ENCODE data around the gene PRKN.

The PRKN gene

GRCh38 chr6:162702446-162702845, 25.1 kb downstream of the PRKN start:
- no peaks in the 10 kb centered on the region for H3K36me3 ChIP-seq (ENCODE audit: control insufficient read depth, insufficient read depth, low read length)
- no peaks in the 10 kb centered on the region for H3K27me3 ChIP-seq (replicated peaks; ENCODE audit: control insufficient read depth, insufficient read depth, low read length, poor library complexity, severe bottlenecking)
- H3K4me1 ChIP-seq (ENCODE audit: control insufficient read depth, insufficient read depth, low read length, poor library complexity, severe bottlenecking): no peaks in the 10 kb centered on the region
- no peak for DNase-seq
- H3K9me3 ChIP-seq (ENCODE audit: control insufficient read depth, low read length): no peaks in the 10 kb centered on the region
- H3K4me3 ChIP-seq (ENCODE audit: insufficient read depth, low read depth, low read length, poor library complexity, severe bottlenecking): no peak overlapping the region
- no peak overlapping the region for H3K27ac ChIP-seq (ENCODE audit: insufficient read depth, low read length, poor library complexity, severe bottlenecking)

- Histone ChIP-seq H3K27me3 (replicated peaks; ENCODE audit: control insufficient read depth, insufficient read depth, low read length, poor library complexity, severe bottlenecking) (no peaks in the 10 kb centered on the region), H3K36me3 (ENCODE audit: control insufficient read depth, insufficient read depth, low read length) (no peaks in the 10 kb centered on the region), H3K9me3 (ENCODE audit: control insufficient read depth, low read length) (no peaks in the 10 kb centered on the region), H3K4me3 (ENCODE audit: insufficient read depth, low read depth, low read length, poor library complexity, severe bottlenecking) (no peak overlapping the region), H3K4me1 (ENCODE audit: control insufficient read depth, insufficient read depth, low read length, poor library complexity, severe bottlenecking) (no peaks in the 10 kb centered on the region), H3K27ac (ENCODE audit: insufficient read depth, low read length, poor library complexity, severe bottlenecking) (no peak overlapping the region)
- DNase-seq: no peak
Observed at GRCh38 chr6:162701551-162701950, 26.0 kb downstream of the PRKN start.

- H3K27me3 ChIP-seq (replicated peaks; ENCODE audit: control insufficient read depth, insufficient read depth, low read length, poor library complexity, severe bottlenecking): no peaks in the 10 kb centered on the region
- H3K4me1 ChIP-seq (ENCODE audit: control insufficient read depth, insufficient read depth, low read length, poor library complexity, severe bottlenecking): no peaks in the 10 kb centered on the region
- no peaks in the 10 kb centered on the region for H3K36me3 ChIP-seq (ENCODE audit: control insufficient read depth, insufficient read depth, low read length)
- no peak overlapping the region for H3K27ac ChIP-seq (ENCODE audit: insufficient read depth, low read length, poor library complexity, severe bottlenecking)
- no peak overlapping the region for H3K4me3 ChIP-seq (ENCODE audit: insufficient read depth, low read depth, low read length, poor library complexity, severe bottlenecking)
- no peak for DNase-seq
- no peaks in the 10 kb centered on the region for H3K9me3 ChIP-seq (ENCODE audit: control insufficient read depth, low read length)
Observed at GRCh38 chr6:162700966-162701365, 26.6 kb downstream of the PRKN start.

- DNase-seq: no peak
- no peaks in the 10 kb centered on the region for H3K27me3 ChIP-seq (replicated peaks; ENCODE audit: control insufficient read depth, insufficient read depth, low read length, poor library complexity, severe bottlenecking)
- H3K4me1 ChIP-seq (ENCODE audit: control insufficient read depth, insufficient read depth, low read length, poor library complexity, severe bottlenecking): no peaks in the 10 kb centered on the region
- H3K36me3 ChIP-seq (ENCODE audit: control insufficient read depth, insufficient read depth, low read length): no peaks in the 10 kb centered on the region
- H3K4me3 ChIP-seq (ENCODE audit: insufficient read depth, low read depth, low read length, poor library complexity, severe bottlenecking): no peak overlapping the region
- no peak overlapping the region for H3K27ac ChIP-seq (ENCODE audit: insufficient read depth, low read length, poor library complexity, severe bottlenecking)
- H3K9me3 ChIP-seq (ENCODE audit: control insufficient read depth, low read length): no peaks in the 10 kb centered on the region
Observed at GRCh38 chr6:162699961-162700360, 27.6 kb downstream of the PRKN start.

- H3K27ac ChIP-seq (ENCODE audit: insufficient read depth, low read length, poor library complexity, severe bottlenecking): no peak overlapping the region
- no peak for DNase-seq
- no peaks in the 10 kb centered on the region for H3K4me1 ChIP-seq (ENCODE audit: control insufficient read depth, insufficient read depth, low read length, poor library complexity, severe bottlenecking)
- no peaks in the 10 kb centered on the region for H3K27me3 ChIP-seq (replicated peaks; ENCODE audit: control insufficient read depth, insufficient read depth, low read length, poor library complexity, severe bottlenecking)
- no peaks in the 10 kb centered on the region for H3K9me3 ChIP-seq (ENCODE audit: control insufficient read depth, low read length)
- no peak overlapping the region for H3K4me3 ChIP-seq (ENCODE audit: insufficient read depth, low read depth, low read length, poor library complexity, severe bottlenecking)
- no peaks in the 10 kb centered on the region for H3K36me3 ChIP-seq (ENCODE audit: control insufficient read depth, insufficient read depth, low read length)
Observed at GRCh38 chr6:162698440-162698839, 29.1 kb downstream of the PRKN start.

- H3K27ac ChIP-seq (ENCODE audit: insufficient read depth, low read length, poor library complexity, severe bottlenecking): no peak overlapping the region
- H3K4me1 ChIP-seq (ENCODE audit: control insufficient read depth, insufficient read depth, low read length, poor library complexity, severe bottlenecking): no peaks in the 10 kb centered on the region
- DNase-seq: no peak
- no peaks in the 10 kb centered on the region for H3K27me3 ChIP-seq (replicated peaks; ENCODE audit: control insufficient read depth, insufficient read depth, low read length, poor library complexity, severe bottlenecking)
- H3K36me3 ChIP-seq (ENCODE audit: control insufficient read depth, insufficient read depth, low read length): no peaks in the 10 kb centered on the region
- no peak overlapping the region for H3K4me3 ChIP-seq (ENCODE audit: insufficient read depth, low read depth, low read length, poor library complexity, severe bottlenecking)
- no peaks in the 10 kb centered on the region for H3K9me3 ChIP-seq (ENCODE audit: control insufficient read depth, low read length)
Observed at GRCh38 chr6:162697872-162698403, 29.6 kb downstream of the PRKN start.

- no peak for DNase-seq
- Histone ChIP-seq H3K27me3 (replicated peaks; ENCODE audit: control insufficient read depth, insufficient read depth, low read length, poor library complexity, severe bottlenecking) (no peaks in the 10 kb centered on the region), H3K9me3 (ENCODE audit: control insufficient read depth, low read length) (no peaks in the 10 kb centered on the region), H3K36me3 (ENCODE audit: control insufficient read depth, insufficient read depth, low read length) (no peaks in the 10 kb centered on the region), H3K4me1 (ENCODE audit: control insufficient read depth, insufficient read depth, low read length, poor library complexity, severe bottlenecking) (no peaks in the 10 kb centered on the region), H3K27ac (ENCODE audit: insufficient read depth, low read length, poor library complexity, severe bottlenecking) (no peak overlapping the region), H3K4me3 (ENCODE audit: insufficient read depth, low read depth, low read length, poor library complexity, severe bottlenecking) (no peak overlapping the region)
Observed at GRCh38 chr6:162690158-162690557, 37.4 kb downstream of the PRKN start.

- no peak for DNase-seq
- Histone ChIP-seq H3K4me1 (ENCODE audit: control insufficient read depth, insufficient read depth, low read length, poor library complexity, severe bottlenecking) (no peaks in the 10 kb centered on the region), H3K4me3 (ENCODE audit: insufficient read depth, low read depth, low read length, poor library complexity, severe bottlenecking) (no peak overlapping the region), H3K36me3 (ENCODE audit: control insufficient read depth, insufficient read depth, low read length) (no peaks in the 10 kb centered on the region), H3K27me3 (replicated peaks; ENCODE audit: control insufficient read depth, insufficient read depth, low read length, poor library complexity, severe bottlenecking) (no peaks in the 10 kb centered on the region), H3K9me3 (ENCODE audit: control insufficient read depth, low read length) (no peaks in the 10 kb centered on the region), H3K27ac (ENCODE audit: insufficient read depth, low read length, poor library complexity, severe bottlenecking) (no peak overlapping the region)
Observed at GRCh38 chr6:162688751-162689345, 38.7 kb downstream of the PRKN start.

- H3K4me1 ChIP-seq (ENCODE audit: control insufficient read depth, insufficient read depth, low read length, poor library complexity, severe bottlenecking): no peaks in the 10 kb centered on the region
- no peaks in the 10 kb centered on the region for H3K9me3 ChIP-seq (ENCODE audit: control insufficient read depth, low read length)
- no peak overlapping the region for H3K27ac ChIP-seq (ENCODE audit: insufficient read depth, low read length, poor library complexity, severe bottlenecking)
- no peaks in the 10 kb centered on the region for H3K27me3 ChIP-seq (replicated peaks; ENCODE audit: control insufficient read depth, insufficient read depth, low read length, poor library complexity, severe bottlenecking)
- DNase-seq: no peak
- no peak overlapping the region for H3K4me3 ChIP-seq (ENCODE audit: insufficient read depth, low read depth, low read length, poor library complexity, severe bottlenecking)
- no peaks in the 10 kb centered on the region for H3K36me3 ChIP-seq (ENCODE audit: control insufficient read depth, insufficient read depth, low read length)
Observed at GRCh38 chr6:162685586-162685985, 42.0 kb downstream of the PRKN start.

GRCh38 chr6:162684961-162685360, 42.6 kb downstream of the PRKN start:
- no peaks in the 10 kb centered on the region for H3K9me3 ChIP-seq (ENCODE audit: control insufficient read depth, low read length)
- no peak for DNase-seq

More at GRCh38 chr6:162684961-162685360, 42.6 kb downstream of the PRKN start:
- no peak overlapping the region for H3K4me3 ChIP-seq (ENCODE audit: insufficient read depth, low read depth, low read length, poor library complexity, severe bottlenecking)
- no peak overlapping the region for H3K27ac ChIP-seq (ENCODE audit: insufficient read depth, low read length, poor library complexity, severe bottlenecking)
- no peaks in the 10 kb centered on the region for H3K27me3 ChIP-seq (replicated peaks; ENCODE audit: control insufficient read depth, insufficient read depth, low read length, poor library complexity, severe bottlenecking)
- H3K4me1 ChIP-seq (ENCODE audit: control insufficient read depth, insufficient read depth, low read length, poor library complexity, severe bottlenecking): no peaks in the 10 kb centered on the region
- H3K36me3 ChIP-seq (ENCODE audit: control insufficient read depth, insufficient read depth, low read length): no peaks in the 10 kb centered on the region

All from effector memory CD4-positive, alpha-beta T cell (primary cell).